LNCaP clone FGC (cell line): ENCODE results near the gene CNNM3.

Source experiments
- DNase-seq: peaks from one replicate; pipeline ENCODE4 v3.0.0-alpha.2; 2011; ENCODE audit warnings: low read depth
- H3K4me3 ChIP-seq: 2 replicates; pipeline ENCODE4 v1.5.1; 2011; ENCODE audit warnings: mild to moderate bottlenecking, low read depth, low read length, control low read depth
- CTCF ChIP-seq: IDR thresholded peaks from 2 replicates; pipeline ENCODE4 v1.5.1; 2012; ENCODE audit warnings: mild to moderate bottlenecking; ENCODE audit not compliant: control insufficient read depth, insufficient read depth; ENCODE audit errors: extremely low read depth

Gene CNNM3

GRCh38 chr2:96826546-96827278, 10.6 kb downstream of the CNNM3 start:
- no peak overlapping the region for H3K4me3 ChIP-seq
- no peak for TF ChIP-seq CTCF
- DNase-seq = no peak

GRCh38 chr2:96828436-96828835, 12.4 kb downstream of the CNNM3 start:
- no peak for DNase-seq
- TF ChIP-seq CTCF = no peak

GRCh38 chr2:96828874-96829273, 12.8 kb downstream of the CNNM3 start:
- DNase-seq = no peak
- TF ChIP-seq CTCF = no peak
- H3K4me3 ChIP-seq = no peak overlapping the region

More at GRCh38 chr2:96828436-96828835, 12.4 kb downstream of the CNNM3 start:
- H3K4me3 ChIP-seq = no peak overlapping the region

GRCh38 chr2:96830044-96830562, 14.0 kb downstream of the CNNM3 start:
- no peak overlapping the region for H3K4me3 ChIP-seq
- TF ChIP-seq CTCF = no peak
- no peak for DNase-seq

- no peak for TF ChIP-seq CTCF
- H3K4me3 ChIP-seq = no peak overlapping the region
- DNase-seq = no peak
These were observed 15.6 kb downstream of the CNNM3 start for GRCh38 chr2:96831679-96832078.

GRCh38 chr2:96832408-96832753, 16.3 kb downstream of the CNNM3 start:
- no peak overlapping the region for H3K4me3 ChIP-seq
- DNase-seq = no peak
- TF ChIP-seq CTCF = no peak
